ENCODE results near the gene DCAF17.

GRCh38 chr2:171400395-171400794 is 33.6 kb upstream of the DCAF17 start:
- TF ChIP-seq, protein P1, sequence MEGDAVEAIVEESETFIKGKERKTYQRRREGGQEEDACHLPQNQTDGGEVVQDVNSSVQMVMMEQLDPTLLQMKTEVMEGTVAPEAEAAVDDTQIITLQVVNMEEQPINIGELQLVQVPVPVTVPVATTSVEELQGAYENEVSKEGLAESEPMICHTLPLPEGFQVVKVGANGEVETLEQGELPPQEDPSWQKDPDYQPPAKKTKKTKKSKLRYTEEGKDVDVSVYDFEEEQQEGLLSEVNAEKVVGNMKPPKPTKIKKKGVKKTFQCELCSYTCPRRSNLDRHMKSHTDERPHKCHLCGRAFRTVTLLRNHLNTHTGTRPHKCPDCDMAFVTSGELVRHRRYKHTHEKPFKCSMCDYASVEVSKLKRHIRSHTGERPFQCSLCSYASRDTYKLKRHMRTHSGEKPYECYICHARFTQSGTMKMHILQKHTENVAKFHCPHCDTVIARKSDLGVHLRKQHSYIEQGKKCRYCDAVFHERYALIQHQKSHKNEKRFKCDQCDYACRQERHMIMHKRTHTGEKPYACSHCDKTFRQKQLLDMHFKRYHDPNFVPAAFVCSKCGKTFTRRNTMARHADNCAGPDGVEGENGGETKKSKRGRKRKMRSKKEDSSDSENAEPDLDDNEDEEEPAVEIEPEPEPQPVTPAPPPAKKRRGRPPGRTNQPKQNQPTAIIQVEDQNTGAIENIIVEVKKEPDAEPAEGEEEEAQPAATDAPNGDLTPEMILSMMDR (IDR thresholded peaks at IDR 0.05), result no peak
- TF ChIP-seq POLR2A (IDR thresholded peaks at IDR 0.05) (no peak), EP300 (IDR thresholded peaks at IDR 0.05) (no peak), POLR2AphosphoS5 (IDR thresholded peaks at IDR 0.05) (no peak)

Data from sigmoid colon (tissue), 4 donors.